HepG2 (cell line): Measurements from ENCODE around the gene IDH3A.

ENCODE experiments used
- FOXO1 ChIP-seq: sonication (generic); formaldehyde crosslinking; IDR thresholded peaks from 2 replicates; pipeline ENCODE4 v1.4.0; 2020; ENCODE audit warnings: missing genetic modification reagents
- KAT8 ChIP-seq: IDR thresholded peaks from 2 replicates; pipeline ENCODE4 v1.6.1; 2016; ENCODE audit warnings: missing genetic modification reagents, missing compliant biosample characterization
- PHF8 ChIP-seq: sonication (generic); formaldehyde crosslinking; IDR thresholded peaks from 2 replicates; pipeline ENCODE4 v1.5.0; 2020; ENCODE audit warnings: missing genetic modification reagents
- POLR2A ChIP-seq, 2 experiments: IDR thresholded peaks; 2 replicates each; pipeline ENCODE4 v1.6.1; 2011; ENCODE audit warnings: low read depth in 2 of 2, low read length in 2 of 2, mild to moderate bottlenecking in 1 of 2, moderate library complexity in 1 of 2; ENCODE audit not compliant: insufficient read depth in 1 of 2
- ZNF282 ChIP-seq: fragments of 450-650 bp; IDR thresholded peaks from 2 replicates; pipeline ENCODE4 v1.6.1; 2018; ENCODE audit not compliant: partially characterized antibody
- ZNF451 ChIP-seq: sonication (generic); formaldehyde crosslinking; IDR thresholded peaks from 2 replicates; pipeline ENCODE4 v1.5.0; 2020; ENCODE audit warnings: mild to moderate bottlenecking, missing genetic modification reagents
- TF ChIP-seq, protein P1 (sequence below): sonication (generic); formaldehyde crosslinking; IDR thresholded peaks from 2 replicates; pipeline ENCODE4 v1.4.0; 2020; ENCODE audit warnings: mild to moderate bottlenecking, missing genetic modification reagents
- TF ChIP-seq, protein P2 (sequence below), 2 experiments: IDR thresholded peaks; 2 replicates each; pipeline ENCODE4 v1.6.1; 2011 to 2012; ENCODE audit warnings: low read length in 2 of 2, borderline replicate concordance in 1 of 2, low read depth in 1 of 2, mild to moderate bottlenecking in 1 of 2, moderate library complexity in 1 of 2

DNA sequence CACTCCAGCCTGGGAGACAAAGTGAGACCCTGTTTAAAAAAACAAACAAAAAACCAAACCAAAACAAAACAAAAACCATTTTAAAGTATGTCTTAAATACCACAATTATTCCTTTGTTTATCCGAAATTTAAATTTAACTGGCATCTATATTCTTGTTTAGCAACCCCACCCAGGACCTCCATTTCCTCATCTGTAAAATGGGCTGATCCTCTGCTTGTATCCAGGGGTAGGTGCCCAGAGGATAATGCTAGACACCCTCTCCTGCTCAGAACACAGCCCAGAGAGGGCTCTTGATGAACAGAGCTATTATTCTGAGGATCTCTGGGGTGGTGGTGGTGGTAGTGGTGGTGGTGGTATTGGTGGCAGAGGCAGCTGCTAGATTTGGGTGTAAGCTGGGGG is 47.0 kb upstream of the IDH3A start:
- no peak for TF ChIP-seq ZNF282
- TF ChIP-seq, protein P1, sequence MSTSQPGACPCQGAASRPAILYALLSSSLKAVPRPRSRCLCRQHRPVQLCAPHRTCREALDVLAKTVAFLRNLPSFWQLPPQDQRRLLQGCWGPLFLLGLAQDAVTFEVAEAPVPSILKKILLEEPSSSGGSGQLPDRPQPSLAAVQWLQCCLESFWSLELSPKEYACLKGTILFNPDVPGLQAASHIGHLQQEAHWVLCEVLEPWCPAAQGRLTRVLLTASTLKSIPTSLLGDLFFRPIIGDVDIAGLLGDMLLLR (CRISPR knock-in tag), result no peak
- no peak for TF ChIP-seq ZNF451 (CRISPR knock-in tag)
- no peak for TF ChIP-seq FOXO1 (CRISPR knock-in tag)
- TF ChIP-seq, protein P2, sequence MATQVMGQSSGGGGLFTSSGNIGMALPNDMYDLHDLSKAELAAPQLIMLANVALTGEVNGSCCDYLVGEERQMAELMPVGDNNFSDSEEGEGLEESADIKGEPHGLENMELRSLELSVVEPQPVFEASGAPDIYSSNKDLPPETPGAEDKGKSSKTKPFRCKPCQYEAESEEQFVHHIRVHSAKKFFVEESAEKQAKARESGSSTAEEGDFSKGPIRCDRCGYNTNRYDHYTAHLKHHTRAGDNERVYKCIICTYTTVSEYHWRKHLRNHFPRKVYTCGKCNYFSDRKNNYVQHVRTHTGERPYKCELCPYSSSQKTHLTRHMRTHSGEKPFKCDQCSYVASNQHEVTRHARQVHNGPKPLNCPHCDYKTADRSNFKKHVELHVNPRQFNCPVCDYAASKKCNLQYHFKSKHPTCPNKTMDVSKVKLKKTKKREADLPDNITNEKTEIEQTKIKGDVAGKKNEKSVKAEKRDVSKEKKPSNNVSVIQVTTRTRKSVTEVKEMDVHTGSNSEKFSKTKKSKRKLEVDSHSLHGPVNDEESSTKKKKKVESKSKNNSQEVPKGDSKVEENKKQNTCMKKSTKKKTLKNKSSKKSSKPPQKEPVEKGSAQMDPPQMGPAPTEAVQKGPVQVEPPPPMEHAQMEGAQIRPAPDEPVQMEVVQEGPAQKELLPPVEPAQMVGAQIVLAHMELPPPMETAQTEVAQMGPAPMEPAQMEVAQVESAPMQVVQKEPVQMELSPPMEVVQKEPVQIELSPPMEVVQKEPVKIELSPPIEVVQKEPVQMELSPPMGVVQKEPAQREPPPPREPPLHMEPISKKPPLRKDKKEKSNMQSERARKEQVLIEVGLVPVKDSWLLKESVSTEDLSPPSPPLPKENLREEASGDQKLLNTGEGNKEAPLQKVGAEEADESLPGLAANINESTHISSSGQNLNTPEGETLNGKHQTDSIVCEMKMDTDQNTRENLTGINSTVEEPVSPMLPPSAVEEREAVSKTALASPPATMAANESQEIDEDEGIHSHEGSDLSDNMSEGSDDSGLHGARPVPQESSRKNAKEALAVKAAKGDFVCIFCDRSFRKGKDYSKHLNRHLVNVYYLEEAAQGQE (IDR thresholded peaks at IDR 0.05; ENCODE audit: borderline replicate concordance in 1 of 2, low read depth in 1 of 2, low read length in 2 of 2), result no peak
- TF ChIP-seq POLR2A (IDR thresholded peaks at IDR 0.05; ENCODE audit: insufficient read depth in 1 of 2, low read depth in 2 of 2, low read length in 2 of 2), result no peak
- no peak for TF ChIP-seq KAT8 (CRISPR knock-in tag)
- TF ChIP-seq PHF8, result no peak
